ENCODE measurements around the gene TRAPPC3. TPM values are rescaled to one million over a fixed set of nuclear protein-coding genes. Genes with fewer than 3 reads are reported as not detected.
A peak's percentile ranks its signal among the peaks of the same experiment; 100 is the strongest.

Gene TRAPPC3
- total and polyA plus RNA-seq, 10 donors = 42.9 to 98.1 (median 58.3) TPM

DNA sequence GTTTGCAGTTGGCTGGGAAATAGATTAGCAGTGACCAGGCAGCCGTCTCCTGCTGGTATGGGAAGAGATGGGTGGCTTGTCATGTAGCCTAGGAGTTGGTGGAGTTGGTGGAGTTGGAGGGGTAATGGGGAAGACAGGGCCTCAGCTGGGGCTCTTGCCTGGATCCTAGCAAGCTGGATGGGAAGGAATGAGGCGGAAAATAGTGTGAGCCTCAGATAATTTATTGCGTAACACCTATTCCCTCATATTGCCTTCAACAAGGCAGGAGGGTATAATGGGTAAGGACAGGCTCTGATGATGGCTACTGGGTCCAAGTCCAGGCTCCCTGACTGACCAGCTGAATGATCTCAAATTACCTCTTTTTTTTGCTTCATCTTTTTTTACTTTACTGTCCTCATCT, 19.2 kb upstream of the TRAPPC3 start:
- Histone ChIP-seq H3K27ac (peak overlapping the region in 1 of 8 donors; percentile 5), H3K27me3 (replicated peaks in 1 of 7) (no peaks in the 10 kb centered on the region), H3K4me3 (no peak overlapping the region), H3K4me1 (peaks cover 0 to 66% (median 30%) of the 10 kb centered on the region in 6 donors), H3K9me3 (no peaks in the 10 kb centered on the region), H3K36me3 (peaks cover 0 to 72% (median 37%) of the 10 kb centered on the region in 6 donors)
- WGBS, 5 donors = 83 to 99% (median 88%) methylated on average over 3 of the region's 3 CpGs
- intact Hi-C loops (cut with DNase I; ENCODE audit: low total_unique reads) = no loop called here
- TF ChIP-seq, protein P1, sequence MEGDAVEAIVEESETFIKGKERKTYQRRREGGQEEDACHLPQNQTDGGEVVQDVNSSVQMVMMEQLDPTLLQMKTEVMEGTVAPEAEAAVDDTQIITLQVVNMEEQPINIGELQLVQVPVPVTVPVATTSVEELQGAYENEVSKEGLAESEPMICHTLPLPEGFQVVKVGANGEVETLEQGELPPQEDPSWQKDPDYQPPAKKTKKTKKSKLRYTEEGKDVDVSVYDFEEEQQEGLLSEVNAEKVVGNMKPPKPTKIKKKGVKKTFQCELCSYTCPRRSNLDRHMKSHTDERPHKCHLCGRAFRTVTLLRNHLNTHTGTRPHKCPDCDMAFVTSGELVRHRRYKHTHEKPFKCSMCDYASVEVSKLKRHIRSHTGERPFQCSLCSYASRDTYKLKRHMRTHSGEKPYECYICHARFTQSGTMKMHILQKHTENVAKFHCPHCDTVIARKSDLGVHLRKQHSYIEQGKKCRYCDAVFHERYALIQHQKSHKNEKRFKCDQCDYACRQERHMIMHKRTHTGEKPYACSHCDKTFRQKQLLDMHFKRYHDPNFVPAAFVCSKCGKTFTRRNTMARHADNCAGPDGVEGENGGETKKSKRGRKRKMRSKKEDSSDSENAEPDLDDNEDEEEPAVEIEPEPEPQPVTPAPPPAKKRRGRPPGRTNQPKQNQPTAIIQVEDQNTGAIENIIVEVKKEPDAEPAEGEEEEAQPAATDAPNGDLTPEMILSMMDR (IDR thresholded peaks at IDR 0.05 in 8 of 11, conservative IDR thresholded peaks at IDR 0.05 in 3 of 11) = no peak
- TF ChIP-seq POLR2AphosphoS5 (IDR thresholded peaks at IDR 0.05) (no peak), POLR2A (IDR thresholded peaks at IDR 0.05) (no peak)
- no peak for DNase-seq

DNA sequence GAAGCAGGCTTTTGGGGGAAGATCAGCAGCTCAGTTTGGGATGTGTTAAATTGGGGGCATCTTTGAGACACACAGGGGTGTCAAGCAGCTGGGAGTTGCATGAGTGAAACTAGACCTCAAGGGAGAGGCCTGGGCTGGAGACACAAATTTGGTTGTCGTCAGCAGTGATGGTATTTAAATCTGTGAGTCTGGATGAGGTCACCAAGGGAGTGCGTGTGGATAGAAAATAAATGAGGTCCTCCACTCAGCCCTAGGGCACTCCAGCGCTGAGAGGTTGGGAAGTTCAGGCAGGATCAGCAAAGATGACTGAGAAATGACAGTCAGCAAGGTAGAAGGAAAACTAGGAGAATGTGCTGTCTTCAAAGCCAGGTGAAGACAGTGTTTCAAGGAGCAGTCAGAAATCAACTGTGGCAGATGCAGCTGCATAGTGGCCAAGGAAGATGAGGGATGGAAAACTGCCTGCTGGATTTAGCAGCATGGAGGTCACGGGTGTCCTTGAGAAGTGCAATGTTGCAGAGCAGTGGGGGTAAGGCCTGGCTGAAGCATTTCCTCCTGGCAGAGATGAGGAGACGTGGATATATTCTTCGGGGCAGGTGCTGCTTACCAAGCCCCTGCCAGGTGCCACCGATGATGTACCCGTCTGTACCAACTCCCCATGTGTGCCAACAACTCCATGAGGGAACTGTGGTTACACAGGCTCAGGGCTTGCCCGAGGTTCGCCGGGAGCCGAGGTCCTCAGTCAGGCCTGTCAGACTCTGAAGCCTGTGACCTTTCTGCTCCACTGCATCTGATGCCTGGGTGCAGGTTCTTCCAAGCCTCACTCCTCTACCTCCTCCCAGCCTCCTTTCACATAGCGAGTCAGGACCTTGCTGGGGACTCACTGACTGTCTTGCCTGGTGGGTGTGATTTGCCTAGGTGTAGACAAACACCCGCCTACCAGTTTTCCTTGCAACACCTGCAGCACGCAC, 17.9 kb upstream of the TRAPPC3 start:
- H3K27ac ChIP-seq = no peak overlapping the region
- no peak for TF ChIP-seq POLR2AphosphoS5 (IDR thresholded peaks at IDR 0.05)
- TF ChIP-seq, protein P1 (IDR thresholded peaks at IDR 0.05 in 8 of 11, conservative IDR thresholded peaks at IDR 0.05 in 3 of 11) = no peak
- TF ChIP-seq POLR2A (IDR thresholded peaks at IDR 0.05) = no peak
- H3K4me1 ChIP-seq = peaks cover 11 to 79% (median 43%) of the 10 kb centered on the region in 6 donors
- intact Hi-C loops (cut with DNase I; ENCODE audit: low total_unique reads) = no loop called here
- H3K4me3 ChIP-seq = no peak overlapping the region
- 77 to 90% (median 88%) methylated on average over 12 to 15 of the region's 15 CpGs for WGBS, 5 donors
- peaks cover 0 to 60% (median 25%) of the 10 kb centered on the region in 6 donors for H3K36me3 ChIP-seq
- no peaks in the 10 kb centered on the region for H3K9me3 ChIP-seq
- DNase-seq = no peak
- no peaks in the 10 kb centered on the region for H3K27me3 ChIP-seq (replicated peaks in 1 of 7)

DNA sequence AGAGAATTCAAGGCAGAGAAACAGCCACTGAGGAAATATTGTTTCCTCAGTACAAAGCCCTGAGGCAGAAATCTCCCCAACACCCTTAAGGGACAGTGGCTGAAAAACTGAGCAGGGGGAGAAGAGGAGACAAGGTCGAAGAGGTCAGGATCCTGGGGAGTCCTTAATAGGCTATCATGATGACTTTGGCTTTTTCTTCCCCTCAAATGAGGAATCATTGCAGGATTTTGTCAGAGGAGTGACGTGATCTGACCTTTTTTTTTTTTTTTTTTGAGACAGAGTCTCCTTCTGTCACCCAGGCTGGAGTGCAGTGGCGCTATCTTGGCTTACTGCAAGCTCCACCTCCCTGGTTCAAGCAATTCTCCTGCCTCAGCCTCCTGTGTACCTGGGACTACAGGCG, 16.9 kb upstream of the TRAPPC3 start:
- peak overlapping the region in 2 of 8 donors; percentile 8 to 16 for H3K27ac ChIP-seq
- H3K4me1 ChIP-seq = peaks cover 19 to 88% (median 54%) of the 10 kb centered on the region in 6 donors
- no peak for DNase-seq
- H3K36me3 ChIP-seq = peaks cover 0 to 49% (median 14%) of the 10 kb centered on the region in 6 donors
- no peak overlapping the region for H3K4me3 ChIP-seq
- TF ChIP-seq, protein P1 (IDR thresholded peaks at IDR 0.05 in 8 of 11, conservative IDR thresholded peaks at IDR 0.05 in 3 of 11) = no peak
- TF ChIP-seq POLR2AphosphoS5 (IDR thresholded peaks at IDR 0.05) (no peak), POLR2A (IDR thresholded peaks at IDR 0.05) (no peak)
- intact Hi-C loops (cut with DNase I; ENCODE audit: low total_unique reads) = no loop called here
- 63 to 84% (median 70%) methylated on average over 4 of the region's 4 CpGs for WGBS, 5 donors
- H3K27me3 ChIP-seq (replicated peaks in 1 of 7) = no peaks in the 10 kb centered on the region
- H3K9me3 ChIP-seq = no peaks in the 10 kb centered on the region

DNA sequence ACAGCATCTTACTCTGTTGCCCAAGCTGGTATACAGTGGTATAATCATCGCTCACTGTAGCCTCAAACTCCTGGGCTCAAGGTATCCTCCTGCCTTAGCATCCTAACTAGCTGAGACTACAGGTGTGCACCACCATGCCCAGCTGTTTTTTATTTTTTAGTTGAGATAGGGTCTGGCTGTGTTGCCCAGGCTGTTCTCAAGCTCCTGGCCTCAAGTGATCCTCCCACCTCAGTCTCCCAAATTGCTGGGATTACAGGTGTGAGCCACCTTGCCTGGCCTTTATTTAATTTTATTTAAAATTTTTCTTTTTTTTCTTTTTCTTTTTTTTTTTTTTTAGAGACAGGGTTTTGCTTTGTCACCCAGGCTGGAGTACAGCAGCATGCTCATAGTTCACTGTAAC, 15.9 kb upstream of the TRAPPC3 start:
- no peak for TF ChIP-seq POLR2AphosphoS5 (IDR thresholded peaks at IDR 0.05)
- TF ChIP-seq, protein P1 (IDR thresholded peaks at IDR 0.05 in 8 of 11, conservative IDR thresholded peaks at IDR 0.05 in 3 of 11) = no peak
- no peak for TF ChIP-seq POLR2A (IDR thresholded peaks at IDR 0.05)
- no peaks in the 10 kb centered on the region for H3K27me3 ChIP-seq (replicated peaks in 1 of 7)
- peaks cover 0 to 39% (median 7%) of the 10 kb centered on the region in 6 donors for H3K36me3 ChIP-seq
- WGBS, 5 donors = 50 to 100% (median 95%) methylated on average over 1 of the region's 1 CpG
- DNase-seq = no peak
- intact Hi-C loops (cut with DNase I; ENCODE audit: low total_unique reads) = no loop called here
- no peak overlapping the region for H3K4me3 ChIP-seq
- peaks cover 29 to 96% (median 63%) of the 10 kb centered on the region in 6 donors for H3K4me1 ChIP-seq
- no peak overlapping the region for H3K27ac ChIP-seq
- no peaks in the 10 kb centered on the region for H3K9me3 ChIP-seq
